Lower leg skin (tissue), 4 donors: ENCODE results near the gene CTIF. TPM values are rescaled to one million over a fixed set of nuclear protein-coding genes. Genes with fewer than 3 reads are reported as not detected.

Experiments
- DNase-seq, 2 donors: peaks; one replicate each; pipeline ENCODE4 v3.0.0-alpha.2; 2019; ENCODE audit warnings: low spot score in 2 of 2
- H3K4me3 ChIP-seq: fragments of 200-600 bp; sonication (generic); 2 replicates; pipeline ENCODE4 v1.5.1; 2017; ENCODE audit warnings: mild to moderate bottlenecking, low read depth; ENCODE audit not compliant: poor library complexity, severe bottlenecking
- CTCF ChIP-seq, 3 donors: fragments of 450-650 bp; IDR thresholded peaks; one replicate each; pipeline ENCODE4 v1.5.1; 2016; ENCODE audit warnings: antibody characterized with exemption in 3 of 3, mild to moderate bottlenecking in 3 of 3, moderate library complexity in 2 of 3
- POLR2A ChIP-seq, 2 donors: fragments of 450-650 bp; IDR thresholded peaks; one replicate each; pipeline ENCODE4 v1.6.1; 2016 to 2017; ENCODE audit warnings: antibody characterized with exemption in 2 of 2, mild to moderate bottlenecking in 1 of 2, moderate library complexity in 1 of 2
- WGBS, 2 donors: methylation state at CpG; one replicate each; pipeline ENCODE4 v1.1.5; 2018; 5-methylcytosine and 5-hydroxymethylcytosine counted together
- intact Hi-C: fragments of 100-400 bp; cut with DNase I; formaldehyde crosslinking; loops from one replicate; pipeline ENCODE4 v1.15.0; 2023; ENCODE audit warnings: low total_unique reads
- total RNA-seq, 4 donors: library from RNA; depleted of rRNA; stranded (reverse); fragments of >200 nt; gene quantifications; one replicate each; pipeline ENCODE4 v1.1.0, GENCODE V29; 2016

CTIF gene
- total RNA-seq, 4 donors from 2014 or later: 22.6 to 44.0 (median 30.2) TPM

- intact Hi-C loops: no loop called here
- WGBS, 2 donors: 73 to 89% methylated on average over 5 of the region's 5 CpGs
- no peak overlapping the region for H3K4me3 ChIP-seq
- TF ChIP-seq POLR2A (IDR thresholded peaks at IDR 0.05) (no peak), CTCF (IDR thresholded peaks at IDR 0.05) (no peak)
- DNase-seq: no peak
Observed at GRCh38 chr18:48597110-48597509, 58.3 kb downstream of the CTIF start.

- DNase-seq: no peak
- H3K4me3 ChIP-seq: no peak overlapping the region
- TF ChIP-seq POLR2A (IDR thresholded peaks at IDR 0.05) (no peak), CTCF (IDR thresholded peaks at IDR 0.05) (no peak)
- intact Hi-C loops: no loop called here
- WGBS, 2 donors: 68% methylated on average over 3 of the region's 3 CpGs
Observed at GRCh38 chr18:48597671-48598070, 58.8 kb downstream of the CTIF start.

DNA sequence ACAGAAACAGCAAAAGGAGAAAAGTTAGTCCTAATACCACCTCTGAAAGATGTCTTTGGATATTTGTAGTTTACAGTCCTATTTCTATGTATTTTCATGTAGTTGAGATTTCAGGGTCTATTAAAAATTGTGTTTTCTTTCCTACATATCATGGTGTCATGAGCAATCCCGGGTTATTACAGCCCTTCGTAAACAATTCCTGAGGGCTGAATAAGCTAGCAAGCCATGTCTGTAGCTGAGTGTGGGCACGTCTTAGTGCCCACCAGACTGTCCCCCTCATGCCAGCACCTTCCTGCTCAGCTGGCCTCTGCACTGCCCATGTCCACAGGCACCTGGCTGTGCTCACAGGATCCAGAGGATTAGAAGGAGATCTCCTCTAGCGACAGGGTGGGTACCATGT lies 60.6 kb downstream of the CTIF start:
- no peak for DNase-seq
- intact Hi-C loops: no loop called here
- H3K4me3 ChIP-seq: no peak overlapping the region
- WGBS, 2 donors: 93 to 95% methylated on average over 4 of the region's 4 CpGs
- TF ChIP-seq POLR2A (IDR thresholded peaks at IDR 0.05) (no peak), CTCF (IDR thresholded peaks at IDR 0.05) (no peak)

DNA sequence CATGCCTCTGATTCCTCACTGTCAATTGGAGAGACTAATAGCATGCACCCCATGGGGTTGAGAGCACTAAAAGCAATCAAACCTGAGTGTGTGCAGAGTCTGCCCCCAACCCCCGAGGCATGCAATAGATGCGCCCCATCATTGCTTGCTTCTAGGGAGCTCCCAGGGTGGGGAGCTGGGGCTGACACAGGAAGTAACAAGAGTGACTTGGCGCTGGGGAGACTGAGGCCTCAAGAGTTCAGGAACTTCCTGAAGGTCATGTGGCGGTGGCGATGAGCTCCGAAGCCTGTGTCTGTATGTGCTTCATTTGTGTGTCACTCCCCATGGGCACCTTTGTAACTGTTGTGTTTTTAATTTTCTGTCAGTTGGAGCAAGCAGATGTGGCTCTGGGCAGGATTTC lies 61.2 kb downstream of the CTIF start:
- 91 to 97% methylated on average over 6 of the region's 6 CpGs for WGBS, 2 donors
- DNase-seq: no peak
- intact Hi-C loops: no loop called here
- no peak overlapping the region for H3K4me3 ChIP-seq
- TF ChIP-seq CTCF (IDR thresholded peaks at IDR 0.05) (no peak), POLR2A (IDR thresholded peaks at IDR 0.05) (no peak)

DNA sequence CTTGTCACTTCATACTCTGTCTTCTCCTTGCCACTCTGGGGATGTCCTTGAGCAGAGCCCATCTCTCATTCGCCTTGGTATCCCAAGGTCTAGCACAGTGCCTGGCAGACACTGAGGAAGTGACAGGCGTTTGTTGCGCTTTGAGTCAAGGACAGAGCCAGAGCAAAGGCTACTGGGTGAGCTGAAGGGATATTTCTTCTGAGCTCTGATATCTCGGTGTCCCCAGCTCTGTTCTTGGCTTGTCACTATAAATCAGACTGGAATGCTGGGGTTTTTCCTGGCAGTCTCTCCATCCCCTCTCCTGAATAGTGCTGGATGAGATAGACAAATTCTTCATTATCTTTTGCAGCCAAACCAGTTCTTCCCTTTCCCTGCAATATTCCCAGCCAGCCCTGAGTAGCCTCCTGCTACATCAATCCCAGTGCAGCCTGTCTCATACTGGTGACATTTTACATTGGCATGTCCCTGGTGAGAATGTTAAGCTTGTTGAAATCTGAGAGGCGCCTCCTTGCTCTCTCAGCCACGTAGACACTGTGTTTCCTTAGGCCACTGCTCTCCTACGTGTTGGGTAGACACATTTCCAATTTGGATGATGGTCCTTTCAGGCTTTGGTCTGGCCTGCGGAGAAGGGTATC lies 61.7 kb downstream of the CTIF start:
- intact Hi-C loops: no loop called here
- no peak overlapping the region for H3K4me3 ChIP-seq
- DNase-seq: no peak
- TF ChIP-seq CTCF (IDR thresholded peaks at IDR 0.05): no peak
- TF ChIP-seq POLR2A (IDR thresholded peaks at IDR 0.05): no peak
- WGBS, 2 donors: 73 to 76% methylated on average over 8 of the region's 8 CpGs

- 72 to 75% methylated on average over 4 of the region's 4 CpGs for WGBS, 2 donors
- DNase-seq: no peak
- intact Hi-C loops: no loop called here
- TF ChIP-seq CTCF (IDR thresholded peaks at IDR 0.05): no peak
- TF ChIP-seq POLR2A (IDR thresholded peaks at IDR 0.05): no peak
- H3K4me3 ChIP-seq: no peak overlapping the region
Observed at GRCh38 chr18:48601343-48601742, 62.5 kb downstream of the CTIF start.
